ENCODE results near the gene NCBP2L.

NCBP2L gene

GRCh38 chrX:107829878-107830277 is 52.3 kb downstream of the NCBP2L start:
- peaks cover 41% of the 10 kb centered on the region for H3K9me3 Mint-ChIP-seq
- peaks cover 22% of the 10 kb centered on the region for H3K4me1 Mint-ChIP-seq
- H3K4me3 Mint-ChIP-seq = no peak overlapping the region
- H3K27ac Mint-ChIP-seq = no peak overlapping the region
- TF ChIP-seq, protein P1, sequence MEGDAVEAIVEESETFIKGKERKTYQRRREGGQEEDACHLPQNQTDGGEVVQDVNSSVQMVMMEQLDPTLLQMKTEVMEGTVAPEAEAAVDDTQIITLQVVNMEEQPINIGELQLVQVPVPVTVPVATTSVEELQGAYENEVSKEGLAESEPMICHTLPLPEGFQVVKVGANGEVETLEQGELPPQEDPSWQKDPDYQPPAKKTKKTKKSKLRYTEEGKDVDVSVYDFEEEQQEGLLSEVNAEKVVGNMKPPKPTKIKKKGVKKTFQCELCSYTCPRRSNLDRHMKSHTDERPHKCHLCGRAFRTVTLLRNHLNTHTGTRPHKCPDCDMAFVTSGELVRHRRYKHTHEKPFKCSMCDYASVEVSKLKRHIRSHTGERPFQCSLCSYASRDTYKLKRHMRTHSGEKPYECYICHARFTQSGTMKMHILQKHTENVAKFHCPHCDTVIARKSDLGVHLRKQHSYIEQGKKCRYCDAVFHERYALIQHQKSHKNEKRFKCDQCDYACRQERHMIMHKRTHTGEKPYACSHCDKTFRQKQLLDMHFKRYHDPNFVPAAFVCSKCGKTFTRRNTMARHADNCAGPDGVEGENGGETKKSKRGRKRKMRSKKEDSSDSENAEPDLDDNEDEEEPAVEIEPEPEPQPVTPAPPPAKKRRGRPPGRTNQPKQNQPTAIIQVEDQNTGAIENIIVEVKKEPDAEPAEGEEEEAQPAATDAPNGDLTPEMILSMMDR (IDR thresholded peaks at IDR 0.05) = no peak
- peaks cover 26% of the 10 kb centered on the region for H3K27me3 Mint-ChIP-seq (ENCODE audit: low read depth, poor library complexity)
- no peak for DNase-seq
- no peaks in the 10 kb centered on the region for H3K36me3 Mint-ChIP-seq (ENCODE audit: low read depth)

GRCh38 chrX:107831071-107831730 is 53.7 kb downstream of the NCBP2L start:
- peaks cover 17% of the 10 kb centered on the region for H3K27me3 Mint-ChIP-seq (ENCODE audit: low read depth, poor library complexity)
- peaks cover 35% of the 10 kb centered on the region for H3K9me3 Mint-ChIP-seq
- H3K4me3 Mint-ChIP-seq = no peak overlapping the region

GRCh38 chrX:107834275-107835201 is 57.0 kb downstream of the NCBP2L start:
- DNase-seq = no peak
- no peak overlapping the region for H3K27ac Mint-ChIP-seq
- H3K27me3 Mint-ChIP-seq (ENCODE audit: low read depth, poor library complexity) = peaks cover 6% of the 10 kb centered on the region
- no peaks in the 10 kb centered on the region for H3K36me3 Mint-ChIP-seq (ENCODE audit: low read depth)
- no peaks in the 10 kb centered on the region for H3K4me1 Mint-ChIP-seq
- peaks cover 15% of the 10 kb centered on the region for H3K9me3 Mint-ChIP-seq
- H3K4me3 Mint-ChIP-seq = no peak overlapping the region
- TF ChIP-seq, protein P1 (IDR thresholded peaks at IDR 0.05) = no peak

More at GRCh38 chrX:107831071-107831730, 53.7 kb downstream of the NCBP2L start:
- TF ChIP-seq, protein P1 (IDR thresholded peaks at IDR 0.05) = no peak
- Mint-ChIP-seq H3K4me1 (peaks cover 16% of the 10 kb centered on the region), H3K27ac (no peak overlapping the region), H3K36me3 (ENCODE audit: low read depth) (no peaks in the 10 kb centered on the region)
- no peak for DNase-seq

- no peak for DNase-seq
- TF ChIP-seq, protein P1 (IDR thresholded peaks at IDR 0.05) = no peak
- Mint-ChIP-seq H3K4me3 (no peak overlapping the region), H3K27me3 (ENCODE audit: low read depth, poor library complexity) (no peaks in the 10 kb centered on the region), H3K9me3 (peaks cover 8% of the 10 kb centered on the region), H3K4me1 (no peaks in the 10 kb centered on the region), H3K27ac (no peak overlapping the region), H3K36me3 (ENCODE audit: low read depth) (no peaks in the 10 kb centered on the region)
Observed at GRCh38 chrX:107836958-107837357, 59.4 kb downstream of the NCBP2L start.

DNA sequence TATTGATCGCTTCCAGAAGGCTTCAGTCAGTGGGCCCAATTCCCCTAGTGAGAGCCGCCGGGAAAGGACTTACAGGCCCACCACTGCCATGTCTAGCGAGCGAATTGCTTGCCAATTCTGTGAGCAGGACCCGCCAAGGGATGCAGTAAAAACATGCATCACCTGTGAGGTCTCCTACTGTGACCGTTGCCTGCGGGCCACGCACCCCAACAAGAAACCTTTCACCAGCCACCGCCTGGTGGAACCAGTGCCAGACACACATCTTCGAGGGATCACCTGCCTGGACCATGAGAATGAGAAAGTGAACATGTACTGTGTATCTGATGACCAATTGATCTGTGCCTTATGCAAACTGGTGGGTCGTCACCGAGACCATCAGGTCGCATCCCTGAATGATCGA is 63.4 kb downstream of the NCBP2L start:
- Mint-ChIP-seq H3K36me3 (ENCODE audit: low read depth) (no peaks in the 10 kb centered on the region), H3K9me3 (peaks cover 4% of the 10 kb centered on the region), H3K27me3 (ENCODE audit: low read depth, poor library complexity) (no peaks in the 10 kb centered on the region), H3K27ac (no peak overlapping the region), H3K4me1 (no peaks in the 10 kb centered on the region), H3K4me3 (no peak overlapping the region)
- no peak for DNase-seq
- TF ChIP-seq, protein P1 (IDR thresholded peaks at IDR 0.05) = no peak

Data from nephron progenitor cell (in vitro differentiated cells).